HG03432 (cell line): ENCODE results near the gene C1QTNF5.

Experiments
- ATAC-seq: cut with Tn5 transposase; IDR thresholded peaks from one replicate; pipeline ENCODE4 v1.9.1; 2021; ENCODE audit warnings: mild to moderate bottlenecking, moderate library complexity; ENCODE audit not compliant: unreplicated experiment

The C1QTNF5 gene

GRCh38 chr11:119338318-119338890 is 2.3 kb downstream of the C1QTNF5 start:
- ATAC-seq: no peak

GRCh38 chr11:119337581-119338317 is 2.9 kb downstream of the C1QTNF5 start:
- ATAC-seq: no peak

GRCh38 chr11:119336744-119337469 is 3.8 kb downstream of the C1QTNF5 start:
- ATAC-seq: no peak

- no peak for ATAC-seq
Observed at GRCh38 chr11:119335655-119336543, 4.8 kb downstream of the C1QTNF5 start.

GRCh38 chr11:119335091-119335654 is 5.5 kb downstream of the C1QTNF5 start:
- no peak for ATAC-seq

- peak; percentile 92 for ATAC-seq
Observed at GRCh38 chr11:119334174-119334930, 6.3 kb downstream of the C1QTNF5 start, which contains the start of gene RNF26. TSS of gene RNF26 (plus strand) at chr11:119334527. CDS start at chr11:119335123, 596 bp downstream.

- ATAC-seq: no peak
Observed at GRCh38 chr11:119332111-119332765, 8.4 kb downstream of the C1QTNF5 start.

- no peak for ATAC-seq
Observed at GRCh38 chr11:119330237-119330636, 10.4 kb downstream of the C1QTNF5 start.

GRCh38 chr11:119329320-119329719 is 11.4 kb downstream of the C1QTNF5 start:
- no peak for ATAC-seq

GRCh38 chr11:119324189-119324588 is 16.5 kb downstream of the C1QTNF5 start:
- ATAC-seq: no peak

- ATAC-seq: no peak
Observed at GRCh38 chr11:119323532-119324033, 17.1 kb downstream of the C1QTNF5 start.

- no peak for ATAC-seq
Observed at GRCh38 chr11:119322921-119323531, 17.7 kb downstream of the C1QTNF5 start.

- ATAC-seq: no peak
Observed at GRCh38 chr11:119322360-119322739, 18.3 kb downstream of the C1QTNF5 start.

- ATAC-seq: peak; percentile 55
Observed at GRCh38 chr11:119320776-119321524, 19.7 kb downstream of the C1QTNF5 start.

GRCh38 chr11:119320240-119320775 is 20.4 kb downstream of the C1QTNF5 start:
- ATAC-seq: no peak

GRCh38 chr11:119319700-119320239 is 20.9 kb downstream of the C1QTNF5 start:
- no peak for ATAC-seq

- no peak for ATAC-seq
Observed at GRCh38 chr11:119319136-119319699, 21.5 kb downstream of the C1QTNF5 start.
